HG03139 (cell line): ENCODE measurements around the gene USP49.
"Not testable (repeated sequence)": the region's sequence is repeated elsewhere in the genome, so short reads cannot be mapped to it uniquely, and the experiment has no call there.

Source experiments
- ATAC-seq: cut with Tn5 transposase; IDR thresholded peaks from one replicate; pipeline ENCODE4 v1.9.1; 2021; ENCODE audit not compliant: unreplicated experiment

The USP49 gene

GRCh38 chr6:41783106-41783780 lies 111.9 kb downstream of the USP49 start:
- ATAC-seq = no peak

- no peak for ATAC-seq
Measured at GRCh38 chr6:41781366-41781730, 113.8 kb downstream of the USP49 start.

- ATAC-seq = no peak
Measured at GRCh38 chr6:41780551-41781365, 114.4 kb downstream of the USP49 start, which contains the start of gene PRICKLE4. Gene PRICKLE4 (plus strand): TSS chr6:41780782. CDS start chr6:41783474, 2,692 bp downstream.

GRCh38 chr6:41779788-41780550 lies 115.2 kb downstream of the USP49 start, which contains the start of gene FRS3:
Gene FRS3 (minus strand): TSS chr6:41779900. CDS start chr6:41776987, 2,913 bp downstream.
- ATAC-seq = peak; percentile 85

- no peak for ATAC-seq
Measured at GRCh38 chr6:41779336-41779735, 115.8 kb downstream of the USP49 start.

- no peak for ATAC-seq
Measured at GRCh38 chr6:41778895-41779294, 116.3 kb downstream of the USP49 start.

GRCh38 chr6:41777551-41778285 lies 117.5 kb downstream of the USP49 start:
- no peak for ATAC-seq

- no peak for ATAC-seq
Measured at GRCh38 chr6:41775293-41775882, 119.8 kb downstream of the USP49 start.

- no peak for ATAC-seq
Measured at GRCh38 chr6:41774841-41775240, 120.3 kb downstream of the USP49 start.

GRCh38 chr6:41771058-41771983 lies 123.9 kb downstream of the USP49 start:
- no peak for ATAC-seq

GRCh38 chr6:41770381-41771057 lies 124.7 kb downstream of the USP49 start:
- no peak for ATAC-seq

GRCh38 chr6:41769376-41769775 lies 125.8 kb downstream of the USP49 start:
- ATAC-seq = no peak

GRCh38 chr6:41768545-41769308 lies 126.4 kb downstream of the USP49 start:
- ATAC-seq = no peak

GRCh38 chr6:41767112-41767833 lies 127.9 kb downstream of the USP49 start:
- no peak for ATAC-seq

GRCh38 chr6:41766043-41766664 lies 129.0 kb downstream of the USP49 start:
- ATAC-seq = not testable (repeated sequence)

GRCh38 chr6:41763470-41763869 lies 131.7 kb downstream of the USP49 start:
- ATAC-seq = no peak
